HG03103 (cell line): ENCODE measurements around the gene SPTB.

ENCODE experiments used
- ATAC-seq: cut with Tn5 transposase; IDR thresholded peaks from one replicate; pipeline ENCODE4 v1.9.1; 2021; ENCODE audit warnings: low read depth; ENCODE audit not compliant: unreplicated experiment

The SPTB gene

GRCh38 chr14:64889352-64889751 is 9.6 kb upstream of the SPTB start:
- ATAC-seq: no peak

GRCh38 chr14:64885559-64885958 is 5.9 kb upstream of the SPTB start:
- ATAC-seq: no peak

GRCh38 chr14:64880221-64881121 is 764 bp upstream of the SPTB start:
- ATAC-seq: no peak

GRCh38 chr14:64878837-64879634 is 671 bp downstream of the SPTB start:
- ATAC-seq: no peak

- no peak for ATAC-seq
Observed at GRCh38 chr14:64877846-64878245, 1.9 kb downstream of the SPTB start.

- no peak for ATAC-seq
Observed at GRCh38 chr14:64875350-64875749, 4.4 kb downstream of the SPTB start.

- ATAC-seq: no peak
Observed at GRCh38 chr14:64873506-64874219, 6.0 kb downstream of the SPTB start.

- no peak for ATAC-seq
Observed at GRCh38 chr14:64871344-64871743, 8.4 kb downstream of the SPTB start.

- ATAC-seq: no peak
Observed at GRCh38 chr14:64870160-64870559, 9.5 kb downstream of the SPTB start.

- no peak for ATAC-seq
Observed at GRCh38 chr14:64868841-64869240, 10.9 kb downstream of the SPTB start.

GRCh38 chr14:64868379-64868778 is 11.3 kb downstream of the SPTB start:
- no peak for ATAC-seq

- no peak for ATAC-seq
Observed at GRCh38 chr14:64867182-64867581, 12.5 kb downstream of the SPTB start.

GRCh38 chr14:64865992-64866391 is 13.7 kb downstream of the SPTB start:
- no peak for ATAC-seq

- ATAC-seq: no peak
Observed at GRCh38 chr14:64865109-64865508, 14.6 kb downstream of the SPTB start.

- no peak for ATAC-seq
Observed at GRCh38 chr14:64864258-64864657, 15.4 kb downstream of the SPTB start.

- no peak for ATAC-seq
Observed at GRCh38 chr14:64861916-64862315, 17.8 kb downstream of the SPTB start.

GRCh38 chr14:64860039-64860438 is 19.7 kb downstream of the SPTB start:
- ATAC-seq: no peak

- no peak for ATAC-seq
Observed at GRCh38 chr14:64857979-64858744, 21.5 kb downstream of the SPTB start.

GRCh38 chr14:64856529-64857445 is 22.9 kb downstream of the SPTB start:
- no peak for ATAC-seq
